Breast epithelium (tissue), 3 donors: ENCODE measurements around the gene STIM2.

Experiments
- POLR2AphosphoS5 ChIP-seq, 3 donors: sonication (generic); formaldehyde crosslinking; IDR thresholded peaks; one replicate each; pipeline ENCODE4 v1.6.1; 2017; ENCODE audit warnings: antibody characterized with exemption in 3 of 3
- TF ChIP-seq, protein P1 (sequence below), 3 donors: fragments of 450-650 bp; IDR thresholded peaks; one replicate each; pipeline ENCODE4 v1.5.1; 2016 to 2017; ENCODE audit warnings: antibody characterized with exemption in 3 of 3, mild to moderate bottlenecking in 3 of 3, moderate library complexity in 3 of 3

DNA sequence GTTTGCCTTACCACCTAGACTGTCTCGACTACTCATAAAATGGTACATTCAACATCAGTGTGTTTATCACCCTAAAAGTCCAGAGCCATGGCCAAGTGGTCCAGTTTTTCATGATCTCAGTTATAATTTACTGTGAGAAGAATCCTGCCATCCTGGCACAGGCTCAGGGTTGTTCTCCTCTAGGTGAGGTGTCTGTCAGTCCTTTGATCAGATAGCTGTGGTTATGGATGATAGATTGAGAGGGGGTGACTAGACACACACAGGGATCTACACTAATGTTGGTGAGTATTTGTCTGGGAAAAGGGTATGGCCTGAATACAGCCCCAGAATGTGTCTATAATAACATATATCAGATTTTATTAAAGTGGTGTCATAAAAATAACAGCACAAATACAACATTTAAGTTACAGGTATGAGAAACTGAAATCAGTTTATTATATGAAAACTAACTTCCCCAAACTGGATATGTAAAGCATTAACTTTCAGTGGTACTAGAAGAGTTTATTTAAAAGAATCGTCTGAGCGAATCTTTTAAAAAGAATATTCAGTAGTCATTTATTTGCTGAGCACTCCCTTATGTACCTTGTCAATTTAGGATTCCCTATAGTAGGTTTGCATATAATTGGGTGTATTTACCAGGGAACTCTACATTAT is 93.3 kb downstream of the STIM2 start:
- TF ChIP-seq, protein P1, sequence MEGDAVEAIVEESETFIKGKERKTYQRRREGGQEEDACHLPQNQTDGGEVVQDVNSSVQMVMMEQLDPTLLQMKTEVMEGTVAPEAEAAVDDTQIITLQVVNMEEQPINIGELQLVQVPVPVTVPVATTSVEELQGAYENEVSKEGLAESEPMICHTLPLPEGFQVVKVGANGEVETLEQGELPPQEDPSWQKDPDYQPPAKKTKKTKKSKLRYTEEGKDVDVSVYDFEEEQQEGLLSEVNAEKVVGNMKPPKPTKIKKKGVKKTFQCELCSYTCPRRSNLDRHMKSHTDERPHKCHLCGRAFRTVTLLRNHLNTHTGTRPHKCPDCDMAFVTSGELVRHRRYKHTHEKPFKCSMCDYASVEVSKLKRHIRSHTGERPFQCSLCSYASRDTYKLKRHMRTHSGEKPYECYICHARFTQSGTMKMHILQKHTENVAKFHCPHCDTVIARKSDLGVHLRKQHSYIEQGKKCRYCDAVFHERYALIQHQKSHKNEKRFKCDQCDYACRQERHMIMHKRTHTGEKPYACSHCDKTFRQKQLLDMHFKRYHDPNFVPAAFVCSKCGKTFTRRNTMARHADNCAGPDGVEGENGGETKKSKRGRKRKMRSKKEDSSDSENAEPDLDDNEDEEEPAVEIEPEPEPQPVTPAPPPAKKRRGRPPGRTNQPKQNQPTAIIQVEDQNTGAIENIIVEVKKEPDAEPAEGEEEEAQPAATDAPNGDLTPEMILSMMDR (IDR thresholded peaks at IDR 0.05) = no peak
- TF ChIP-seq POLR2AphosphoS5 (IDR thresholded peaks at IDR 0.05) = no peak
